ENCODE data around the gene NDUFAF8. TPM values are rescaled to one million over a fixed set of nuclear protein-coding genes. Genes with fewer than 3 reads are reported as not detected.

The NDUFAF8 gene
- total and polyA plus RNA-seq, 7 donors, result 8.6 to 52.4 (median 30.0) TPM

GRCh38 chr17:81221371-81221841, 17.7 kb upstream of the NDUFAF8 start:
- H3K9me3 ChIP-seq, result no peaks in the 10 kb centered on the region
- TF ChIP-seq POLR2AphosphoS5 (IDR thresholded peaks at IDR 0.05) (no peak), EP300 (IDR thresholded peaks at IDR 0.05) (no peak), POLR2A (IDR thresholded peaks at IDR 0.05) (no peak)
- TF ChIP-seq, protein P1, sequence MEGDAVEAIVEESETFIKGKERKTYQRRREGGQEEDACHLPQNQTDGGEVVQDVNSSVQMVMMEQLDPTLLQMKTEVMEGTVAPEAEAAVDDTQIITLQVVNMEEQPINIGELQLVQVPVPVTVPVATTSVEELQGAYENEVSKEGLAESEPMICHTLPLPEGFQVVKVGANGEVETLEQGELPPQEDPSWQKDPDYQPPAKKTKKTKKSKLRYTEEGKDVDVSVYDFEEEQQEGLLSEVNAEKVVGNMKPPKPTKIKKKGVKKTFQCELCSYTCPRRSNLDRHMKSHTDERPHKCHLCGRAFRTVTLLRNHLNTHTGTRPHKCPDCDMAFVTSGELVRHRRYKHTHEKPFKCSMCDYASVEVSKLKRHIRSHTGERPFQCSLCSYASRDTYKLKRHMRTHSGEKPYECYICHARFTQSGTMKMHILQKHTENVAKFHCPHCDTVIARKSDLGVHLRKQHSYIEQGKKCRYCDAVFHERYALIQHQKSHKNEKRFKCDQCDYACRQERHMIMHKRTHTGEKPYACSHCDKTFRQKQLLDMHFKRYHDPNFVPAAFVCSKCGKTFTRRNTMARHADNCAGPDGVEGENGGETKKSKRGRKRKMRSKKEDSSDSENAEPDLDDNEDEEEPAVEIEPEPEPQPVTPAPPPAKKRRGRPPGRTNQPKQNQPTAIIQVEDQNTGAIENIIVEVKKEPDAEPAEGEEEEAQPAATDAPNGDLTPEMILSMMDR (IDR thresholded peaks at IDR 0.05), result no peak
- H3K27ac ChIP-seq, result no peak overlapping the region
- H3K27me3 ChIP-seq, result no peaks in the 10 kb centered on the region
- peaks cover 0 to 7% (median 0%) of the 10 kb centered on the region in 4 donors for H3K36me3 ChIP-seq
- no peak overlapping the region for H3K4me3 ChIP-seq
- peaks cover 0 to 25% (median 18%) of the 10 kb centered on the region in 4 donors for H3K4me1 ChIP-seq
- WGBS, 2 donors, result 73 to 84% methylated on average over 11 of the region's 11 CpGs
- DNase-seq, result no peak
- intact Hi-C loops (cut with DNase I), result loop anchor here (10.0 kb wide), 1 partner anchor 187 kb away; the partner anchor contains the start of gene BAIAP2

DNA sequence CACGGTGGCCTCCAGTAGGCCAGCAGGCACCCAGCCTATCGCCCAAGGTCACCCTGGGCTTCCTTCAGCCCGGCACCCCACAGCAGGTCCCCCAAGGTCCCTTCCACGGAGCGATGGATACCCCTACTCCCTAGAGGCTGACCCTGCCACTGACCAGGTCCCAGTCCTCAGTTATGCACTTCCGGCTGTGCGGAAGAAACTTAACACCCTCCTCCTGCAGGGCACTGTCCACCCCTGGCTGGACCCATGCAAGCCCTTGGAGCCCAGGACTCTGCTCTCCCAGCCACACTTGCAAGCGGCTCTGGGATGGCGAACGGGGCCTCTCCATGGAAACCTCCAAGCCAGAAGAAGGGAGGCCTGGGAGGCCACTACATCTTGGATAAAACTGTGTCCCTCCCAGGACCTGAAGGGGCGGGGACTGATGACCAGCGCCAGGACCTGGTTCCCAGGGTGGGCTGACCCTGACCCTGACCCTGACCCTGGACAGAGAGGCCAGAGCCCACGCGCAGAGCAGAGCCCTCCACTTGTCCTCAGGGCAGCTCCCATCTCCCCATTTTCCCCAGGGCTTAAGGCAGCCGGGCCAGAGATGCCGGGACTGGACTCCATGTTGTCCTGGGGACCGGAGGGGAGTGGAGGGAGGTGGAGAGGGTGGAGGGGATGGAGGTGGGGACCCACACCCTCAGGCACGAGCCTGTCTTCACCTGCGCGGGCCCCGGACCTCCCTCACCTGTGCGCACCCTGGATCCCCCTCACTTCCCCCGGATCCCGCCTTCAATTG, 17.1 kb upstream of the NDUFAF8 start:
- peak overlapping the region in 3 of 4 donors; percentile 26 to 70 (median 60) for H3K27ac ChIP-seq
- WGBS, 2 donors, result 20 to 28% methylated on average over 24 of the region's 24 CpGs

DNA sequence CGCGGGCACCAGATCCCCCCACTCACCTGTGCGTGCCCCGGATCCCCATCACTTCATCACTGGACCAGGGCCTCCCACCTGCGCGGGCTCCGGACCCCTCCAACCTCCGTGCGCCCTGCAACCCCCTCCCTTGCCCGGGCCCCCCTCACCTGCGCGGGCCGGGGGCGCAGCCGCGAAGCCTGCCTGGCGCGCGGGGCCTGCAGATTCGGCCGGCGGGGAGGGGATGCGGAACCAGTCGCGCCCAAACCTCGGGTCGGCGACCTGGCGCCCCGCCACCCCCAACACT, 16.6 kb upstream of the NDUFAF8 start:
- DNase-seq, result no peak
- Histone ChIP-seq H3K4me3 (peak overlapping the region; percentile 53 to 87 (median 80)), H3K27ac (peak overlapping the region in 3 of 4 donors; percentile 26 to 70 (median 60)), H3K27me3 (no peaks in the 10 kb centered on the region), H3K9me3 (no peaks in the 10 kb centered on the region), H3K36me3 (peaks cover 0 to 7% (median 0%) of the 10 kb centered on the region in 4 donors), H3K4me1 (peaks cover 0 to 25% (median 18%) of the 10 kb centered on the region in 4 donors)
- 0 to 1% methylated on average over 30 of the region's 30 CpGs for WGBS, 2 donors
- no peak for TF ChIP-seq POLR2A (IDR thresholded peaks at IDR 0.05)
- no peak for TF ChIP-seq POLR2AphosphoS5 (IDR thresholded peaks at IDR 0.05)
- TF ChIP-seq, protein P1 (IDR thresholded peaks at IDR 0.05), result no peak
- no peak for TF ChIP-seq EP300 (IDR thresholded peaks at IDR 0.05)
- intact Hi-C loops (cut with DNase I), result loop anchor here (10.0 kb wide), 1 partner anchor 188 kb away; the partner anchor contains the start of gene BAIAP2

More for the DNA sequence above, 17.1 kb upstream of the NDUFAF8 start:
- TF ChIP-seq EP300 (IDR thresholded peaks at IDR 0.05), result no peak
- TF ChIP-seq POLR2AphosphoS5 (IDR thresholded peaks at IDR 0.05), result no peak
- TF ChIP-seq, protein P1 (IDR thresholded peaks at IDR 0.05), result no peak
- no peak for TF ChIP-seq POLR2A (IDR thresholded peaks at IDR 0.05)
- peaks cover 0 to 7% (median 0%) of the 10 kb centered on the region in 4 donors for H3K36me3 ChIP-seq
- no peak for DNase-seq
- intact Hi-C loops (cut with DNase I), result loop anchor here (10.0 kb wide), 1 partner anchor 187 kb away; the partner anchor contains the start of gene BAIAP2
- no peaks in the 10 kb centered on the region for H3K9me3 ChIP-seq
- peaks cover 0 to 25% (median 18%) of the 10 kb centered on the region in 4 donors for H3K4me1 ChIP-seq
- H3K4me3 ChIP-seq, result peak overlapping the region; percentile 53 to 87 (median 80)
- H3K27me3 ChIP-seq, result no peaks in the 10 kb centered on the region

- H3K4me3 ChIP-seq, result peak within 1 kb of the TSS; percentile 53 to 87 (median 80)
- H3K4me1 ChIP-seq, result peaks cover 0 to 25% (median 18%) of the 10 kb centered on the region in 4 donors
- H3K27ac ChIP-seq, result peak within 1 kb of the TSS; percentile 50 to 70 (median 62)
- H3K9me3 ChIP-seq, result no peaks in the 10 kb centered on the region
- H3K36me3 ChIP-seq, result peaks cover 0 to 7% (median 0%) of the 10 kb centered on the region in 4 donors
- TF ChIP-seq EP300 (IDR thresholded peaks at IDR 0.05), result no peak
- no peak for TF ChIP-seq POLR2A (IDR thresholded peaks at IDR 0.05)
- TF ChIP-seq, protein P1 (IDR thresholded peaks at IDR 0.05), result no peak
- TF ChIP-seq POLR2AphosphoS5 (IDR thresholded peaks at IDR 0.05), result peak in 3 of 4 donors; percentile 23 to 47 (median 37)
- 1% methylated on average over 79 of the region's 79 CpGs for WGBS, 2 donors
- intact Hi-C loops (cut with DNase I), result loop anchor here (1.0 to 10.0 kb wide), 2 partner anchors 16 to 188 kb away; partner anchors contain the start of genes BAIAP2, NDUFAF8 and TEPSIN
- H3K27me3 ChIP-seq, result no peaks in the 10 kb centered on the region
- DNase-seq, result peak; percentile 99
These were observed 16.0 kb upstream of the NDUFAF8 start, which contains the start of gene CEP131 for GRCh38 chr17:81222906-81223761. TSS of gene CEP131 (minus strand) at chr17:81222965. CDS start at chr17:81220056, 2,909 bp downstream.
